HG02970 (cell line): Measurements from ENCODE around the gene POLR2L.

Experiments
- ATAC-seq: cut with Tn5 transposase; IDR thresholded peaks from one replicate; pipeline ENCODE4 v1.9.1; 2021; ENCODE audit warnings: mild to moderate bottlenecking, moderate library complexity, moderate number of reproducible peaks; ENCODE audit not compliant: unreplicated experiment, low FRiP score

The POLR2L gene

GRCh38 chr11:798093-798713, 44.1 kb downstream of the POLR2L start, which contains the start of gene SLC25A22:
Gene SLC25A22 (minus strand): TSS chr11:798281. CDS start chr11:795006, 3,275 bp downstream.
- ATAC-seq: peak; percentile 52

GRCh38 chr11:797296-798092, 44.8 kb downstream of the POLR2L start:
- peak; percentile 37 for ATAC-seq

- no peak for ATAC-seq
These were observed 45.6 kb downstream of the POLR2L start for GRCh38 chr11:796565-797295.

- ATAC-seq: no peak
These were observed 46.4 kb downstream of the POLR2L start for GRCh38 chr11:795634-796564.

GRCh38 chr11:794766-795633, 47.3 kb downstream of the POLR2L start:
- ATAC-seq: no peak

GRCh38 chr11:794013-794765, 48.1 kb downstream of the POLR2L start:
- no peak for ATAC-seq

- no peak for ATAC-seq
These were observed 48.8 kb downstream of the POLR2L start for GRCh38 chr11:793556-793955.

- ATAC-seq: no peak
These were observed 49.5 kb downstream of the POLR2L start for GRCh38 chr11:792873-793272.

GRCh38 chr11:792535-792821, 49.9 kb downstream of the POLR2L start:
- ATAC-seq: no peak

GRCh38 chr11:791658-792534, 50.4 kb downstream of the POLR2L start:
- no peak for ATAC-seq

GRCh38 chr11:790721-791564, 51.4 kb downstream of the POLR2L start:
- ATAC-seq: no peak

- no peak for ATAC-seq
These were observed 52.4 kb downstream of the POLR2L start, which contains the start of gene CEND1 for GRCh38 chr11:789943-790342. Gene CEND1 (minus strand): TSS chr11:790090. CDS start chr11:788576, 1,514 bp downstream.
